Measurements from ENCODE around the gene GNB1. TPM values are rescaled to one million over a fixed set of nuclear protein-coding genes. Genes with fewer than 3 reads are reported as not detected.

GNB1 gene
- polyA plus RNA-seq, 3 donors = 41.9 to 357 (median 111) TPM

- H3K27me3 ChIP-seq (ENCODE audit: control insufficient read depth in 2 of 2, insufficient read depth in 2 of 2, low read length in 2 of 2) = no peaks in the 10 kb centered on the region
- intact Hi-C loops (cut with micrococcal nuclease) = loop anchor here (2.0 to 5.0 kb wide), 3 partner anchors 15 to 143 kb away; partner anchors contain the start of gene NADK (in 1 of the 2)
- Mint-ChIP-seq H3K4me1 (peaks cover 48% of the 10 kb centered on the region), H3K4me3 (peak overlapping the region; percentile 9 to 56), H3K36me3 (peaks cover 74 to 96% of the 10 kb centered on the region in 2 donors), H3K27ac (peak overlapping the region; percentile 83 to 95 (median 87)), H3K27me3 (ENCODE audit: low read depth in 3 of 3) (peaks cover 0 to 2% (median 0%) of the 10 kb centered on the region in 3 donors), H3K9me3 (no peaks in the 10 kb centered on the region)
- H3K36me3 ChIP-seq (replicated peaks in 1 of 2; ENCODE audit: control insufficient read depth in 1 of 2, insufficient read depth in 2 of 2, low read length in 2 of 2) = peaks cover 83 to 92% of the 10 kb centered on the region in 2 donors
- TF ChIP-seq CTCF (IDR thresholded peaks at IDR 0.05) = peak; percentile 68
- peak overlapping the region; percentile 51 to 75 for H3K27ac ChIP-seq (ENCODE audit: low read depth in 1 of 2, low read length in 2 of 2)
- peaks cover 100% of the 10 kb centered on the region for H4K20me1 ChIP-seq (ENCODE audit: insufficient read depth, low read length)
- no peak overlapping the region for H3K4me3 ChIP-seq (replicated peaks in 1 of 3; ENCODE audit: low read depth in 2 of 3, low read length in 3 of 3)
- H3K9ac ChIP-seq (ENCODE audit: insufficient read depth, low read length, poor library complexity, severe bottlenecking) = no peak overlapping the region
- WGBS (ENCODE audit: insufficient coverage) = 45% methylated on average over 28 of the region's 32 CpGs
- no peaks in the 10 kb centered on the region for H3K9me3 ChIP-seq (replicated peaks in 1 of 2; ENCODE audit: control insufficient read depth in 1 of 2, insufficient read depth in 1 of 2, low read length in 2 of 2)
- peak; percentile 85 to 90 (median 89) for DNase-seq
- H3K4me2 ChIP-seq (replicated peaks; ENCODE audit: extremely low read depth, low read length, poor library complexity, severe bottlenecking) = peak overlapping the region; percentile 20
- H2AFZ ChIP-seq (ENCODE audit: insufficient read depth, low read depth, low read length, poor library complexity, severe bottlenecking) = no peak overlapping the region
- H3K79me2 ChIP-seq (ENCODE audit: insufficient read depth, low read length) = peaks cover 100% of the 10 kb centered on the region
- peaks cover 37 to 53% of the 10 kb centered on the region in 2 donors for H3K4me1 ChIP-seq (ENCODE audit: control insufficient read depth in 1 of 2, insufficient read depth in 2 of 2, low read length in 2 of 2)
Measured at GRCh38 chr1:1763657-1764621, 126.9 kb downstream of the GNB1 start.

GRCh38 chr1:1761504-1762376 lies 129.1 kb downstream of the GNB1 start:
- H3K36me3 ChIP-seq (replicated peaks in 1 of 2; ENCODE audit: control insufficient read depth in 1 of 2, insufficient read depth in 2 of 2, low read length in 2 of 2) = peaks cover 85 to 92% of the 10 kb centered on the region in 2 donors
- no peaks in the 10 kb centered on the region for H3K27me3 ChIP-seq (ENCODE audit: control insufficient read depth in 2 of 2, insufficient read depth in 2 of 2, low read length in 2 of 2)
- H3K9me3 ChIP-seq (replicated peaks in 1 of 2; ENCODE audit: control insufficient read depth in 1 of 2, insufficient read depth in 1 of 2, low read length in 2 of 2) = no peaks in the 10 kb centered on the region
- no peak for DNase-seq
- H2AFZ ChIP-seq (ENCODE audit: insufficient read depth, low read depth, low read length, poor library complexity, severe bottlenecking) = no peak overlapping the region
- H3K36me3 Mint-ChIP-seq = peaks cover 74 to 95% of the 10 kb centered on the region in 2 donors
- H3K4me1 Mint-ChIP-seq = peaks cover 34% of the 10 kb centered on the region
- H3K4me2 ChIP-seq (replicated peaks; ENCODE audit: extremely low read depth, low read length, poor library complexity, severe bottlenecking) = no peak overlapping the region
- H3K9ac ChIP-seq (ENCODE audit: insufficient read depth, low read length, poor library complexity, severe bottlenecking) = no peak overlapping the region
- no peak for TF ChIP-seq CTCF (IDR thresholded peaks at IDR 0.05)
- H3K9me3 Mint-ChIP-seq = no peaks in the 10 kb centered on the region
- H4K20me1 ChIP-seq (ENCODE audit: insufficient read depth, low read length) = peaks cover 100% of the 10 kb centered on the region
- H3K4me1 ChIP-seq (ENCODE audit: control insufficient read depth in 1 of 2, insufficient read depth in 2 of 2, low read length in 2 of 2) = peaks cover 29 to 37% of the 10 kb centered on the region in 2 donors
- H3K27ac ChIP-seq (ENCODE audit: low read depth in 1 of 2, low read length in 2 of 2) = peak overlapping the region in 1 of 2 donors; percentile 38
- intact Hi-C loops (cut with micrococcal nuclease) = loop anchor here in 1 of 2 donors (5.0 kb wide), 1 partner anchor 146 kb away; no protein-coding TSS in a partner anchor
- 97% methylated on average over 19 of the region's 23 CpGs for WGBS (ENCODE audit: insufficient coverage)
- H3K79me2 ChIP-seq (ENCODE audit: insufficient read depth, low read length) = peaks cover 99% of the 10 kb centered on the region
- H3K27me3 Mint-ChIP-seq (ENCODE audit: low read depth in 3 of 3) = peaks cover 0 to 2% (median 0%) of the 10 kb centered on the region in 3 donors
- peak overlapping the region in 5 of 7 donors; percentile 39 to 83 (median 70) for H3K27ac Mint-ChIP-seq
- no peak overlapping the region for H3K4me3 ChIP-seq (replicated peaks in 1 of 3; ENCODE audit: low read depth in 2 of 3, low read length in 3 of 3)
- H3K4me3 Mint-ChIP-seq = no peak overlapping the region
